GM12891 (cell line): ENCODE results near the gene DUSP7.

Experiments used
- DNase-seq: peaks from one replicate; pipeline ENCODE4 v3.0.0; 2011; ENCODE audit warnings: low spot score; ENCODE audit not compliant: insufficient read length
- FAIRE-seq: peaks from 2 replicates; lab custom pipeline; 2011; peaks lifted over from hg19 to GRCh38; lab: Jason Lieb, UNC
- PAX5 ChIP-seq: IDR thresholded peaks from 2 replicates; pipeline ENCODE4 v1.6.1; 2011; ENCODE audit warnings: low read length, moderate library complexity, mild to moderate bottlenecking; ENCODE audit not compliant: insufficient read depth, severe bottlenecking
- POLR2A ChIP-seq: IDR thresholded peaks from 2 replicates; pipeline ENCODE4 v1.6.1; 2011; ENCODE audit warnings: low read depth, low read length, control low read depth
- POLR2AphosphoS5 ChIP-seq: IDR thresholded peaks from 2 replicates; pipeline ENCODE4 v1.6.1; 2011; ENCODE audit warnings: low read depth, low read length, control low read depth
- POU2F2 ChIP-seq: IDR thresholded peaks from 2 replicates; pipeline ENCODE4 v1.6.1; 2011; ENCODE audit warnings: low read depth, mild to moderate bottlenecking, control low read depth, low read length, moderate library complexity
- SPI1 ChIP-seq: IDR thresholded peaks from 2 replicates; pipeline ENCODE4 v1.6.1; 2011; ENCODE audit warnings: low read depth, low read length, control low read depth
- TAF1 ChIP-seq: IDR thresholded peaks from 2 replicates; pipeline ENCODE4 v1.6.1; 2011; ENCODE audit warnings: low read depth, low read length, control low read depth

Gene DUSP7

GRCh38 chr3:52057812-52058495 lies 1.6 kb upstream of the DUSP7 start:
- DNase-seq (no peak), FAIRE-seq (no peak)
- TF ChIP-seq TAF1 (no peak), POLR2AphosphoS5 (no peak), POLR2A (no peak), PAX5 (no peak), POU2F2 (no peak), SPI1 (no peak)

- FAIRE-seq (peak; percentile 99), DNase-seq (peak; percentile 96)
- no peak for TF ChIP-seq TAF1
- 0 out of 2 replicates have a peak, but pooled peaks have one; percentile 17 for TF ChIP-seq SPI1
These were observed 819 bp upstream of the DUSP7 start for GRCh38 chr3:52056968-52057811.

- FAIRE-seq, result peak; percentile 78
- peak; percentile 61 for DNase-seq
- TF ChIP-seq POLR2AphosphoS5 (no peak), POU2F2 (no peak), TAF1 (no peak), PAX5 (no peak), POLR2A (no peak), SPI1 (no peak)
These were observed 627 bp downstream of the DUSP7 start for GRCh38 chr3:52055537-52056351.

- no peak for FAIRE-seq
- DNase-seq, result no peak
- TF ChIP-seq SPI1, result no peak
- TF ChIP-seq TAF1, result no peak
- TF ChIP-seq PAX5, result no peak
These were observed 1.5 kb downstream of the DUSP7 start for GRCh38 chr3:52054661-52055511.

- TF ChIP-seq POLR2AphosphoS5 (no peak), TAF1 (no peak), PAX5 (no peak), POU2F2 (no peak), POLR2A (no peak), SPI1 (no peak)
- DNase-seq (no peak), FAIRE-seq (peak; percentile 82)
These were observed 2.8 kb downstream of the DUSP7 start for GRCh38 chr3:52053307-52054304.

- TF ChIP-seq POU2F2 (no peak), POLR2AphosphoS5 (no peak), POLR2A (no peak), SPI1 (peak; percentile 41; the same call in 1 of the 2 replicates), TAF1 (no peak)
- no peak for FAIRE-seq
- DNase-seq, result no peak
These were observed 3.5 kb downstream of the DUSP7 start for GRCh38 chr3:52052831-52053306.

GRCh38 chr3:52051444-52051843 lies 4.9 kb downstream of the DUSP7 start:
- TF ChIP-seq TAF1 (no peak), POLR2AphosphoS5 (no peak), POLR2A (no peak), SPI1 (no peak), PAX5 (no peak), POU2F2 (no peak)
- no peak for FAIRE-seq

GRCh38 chr3:52050571-52050970 lies 5.8 kb downstream of the DUSP7 start:
- TF ChIP-seq POU2F2 (no peak), PAX5 (no peak), POLR2AphosphoS5 (no peak), SPI1 (no peak), TAF1 (no peak), POLR2A (no peak)
- FAIRE-seq (no peak), DNase-seq (no peak)

More at GRCh38 chr3:52051444-52051843, 4.9 kb downstream of the DUSP7 start:
- DNase-seq, result no peak
